Hepatocyte (in vitro differentiated cells): ENCODE results near the gene LDLRAD3. TPM values are rescaled to one million over a fixed set of nuclear protein-coding genes. Genes with fewer than 3 reads are reported as not detected.

Experiments used
- DNase-seq: peaks from one replicate; pipeline ENCODE4 v3.0.0-alpha.2; 2016; ENCODE audit warnings: low spot score
- H2AFZ ChIP-seq: fragments of 200-600 bp; sonication (generic); 2 replicates; pipeline ENCODE4 v1.6.0; 2016; ENCODE audit warnings: antibody characterized with exemption, mild to moderate bottlenecking
- H3K27ac ChIP-seq: fragments of 200-600 bp; sonication (generic); 2 replicates; pipeline ENCODE4 v1.5.1; 2016; ENCODE audit warnings: mild to moderate bottlenecking
- H3K27me3 ChIP-seq: fragments of 200-600 bp; sonication (generic); 2 replicates; pipeline ENCODE4 v1.6.1; 2016
- H3K36me3 ChIP-seq: fragments of 200-600 bp; sonication (generic); replicated peaks from 2 replicates; pipeline ENCODE4 v1.5.1; 2016; ENCODE audit warnings: low read depth; ENCODE audit not compliant: insufficient read depth
- H3K4me1 ChIP-seq: fragments of 200-600 bp; sonication (generic); 2 replicates; pipeline ENCODE4 v1.5.1; 2016; ENCODE audit warnings: mild to moderate bottlenecking, moderate library complexity; ENCODE audit not compliant: insufficient read depth
- H3K4me2 ChIP-seq: fragments of 200-600 bp; sonication (generic); 2 replicates; pipeline ENCODE4 v1.6.0; 2016
- H3K4me3 ChIP-seq: fragments of 200-600 bp; sonication (generic); 2 replicates; pipeline ENCODE4 v1.5.1; 2016; ENCODE audit warnings: mild to moderate bottlenecking
- H3K79me2 ChIP-seq: fragments of 200-600 bp; sonication (generic); 2 replicates; pipeline ENCODE4 v1.6.0; 2017; ENCODE audit warnings: mild to moderate bottlenecking
- H3K9me2 ChIP-seq: fragments of 200-600 bp; sonication (generic); replicated peaks from 2 replicates; pipeline ENCODE4 v1.6.0; 2017; ENCODE audit warnings: mild to moderate bottlenecking; ENCODE audit not compliant: insufficient read depth
- H3K9me3 ChIP-seq: fragments of 200-600 bp; sonication (generic); 2 replicates; pipeline ENCODE4 v1.5.1; 2016; ENCODE audit warnings: low read depth, mild to moderate bottlenecking
- H4K20me1 ChIP-seq: fragments of 200-600 bp; sonication (generic); 2 replicates; pipeline ENCODE4 v1.6.0; 2016; ENCODE audit warnings: mild to moderate bottlenecking; ENCODE audit not compliant: insufficient read depth, poor library complexity, severe bottlenecking
- EZH2 ChIP-seq: fragments of 200-600 bp; sonication (generic); IDR thresholded peaks from 2 replicates; pipeline ENCODE4 v1.6.1; 2016; ENCODE audit warnings: antibody characterized with exemption, mild to moderate bottlenecking, borderline replicate concordance
- EZH2phosphoT487 ChIP-seq: fragments of 200-600 bp; sonication (generic); IDR thresholded peaks from one replicate; pipeline ENCODE4 v1.6.1; 2018; ENCODE audit warnings: antibody characterized with exemption, mild to moderate bottlenecking, low read depth, moderate library complexity; ENCODE audit not compliant: unreplicated experiment, severe bottlenecking
- WGBS: methylation state at CpG from one replicate; pipeline ENCODE4 v1.1.6; 2016; ENCODE audit warnings: low lambda C conversion rate; ENCODE audit errors: missing lambda C conversion rate; 5-methylcytosine and 5-hydroxymethylcytosine counted together
- polyA plus RNA-seq: library from polyadenylated mRNA; unstranded; fragments of >200 nt; fragmentation: Nextera tagmentation; extraction: Ambion mirVana; gene quantifications from 2 replicates; pipeline ENCODE4 v1.2.1, GENCODE V29; 2016
- total RNA-seq: library from RNA; depleted of rRNA; stranded (reverse); fragments of >200 nt; gene quantifications from 2 replicates; pipeline ENCODE4 v1.2.3, GENCODE V29; 2014
- TF ChIP-seq, protein P1 (sequence below): fragments of 200-600 bp; sonication (generic); IDR thresholded peaks from 2 replicates; pipeline ENCODE4 v1.5.1; 2016; ENCODE audit warnings: antibody characterized with exemption, mild to moderate bottlenecking; ENCODE audit not compliant: poor library complexity

Gene LDLRAD3
- total and polyA plus RNA-seq, 2 experiments from 2014 or later, result 12.2 TPM

DNA sequence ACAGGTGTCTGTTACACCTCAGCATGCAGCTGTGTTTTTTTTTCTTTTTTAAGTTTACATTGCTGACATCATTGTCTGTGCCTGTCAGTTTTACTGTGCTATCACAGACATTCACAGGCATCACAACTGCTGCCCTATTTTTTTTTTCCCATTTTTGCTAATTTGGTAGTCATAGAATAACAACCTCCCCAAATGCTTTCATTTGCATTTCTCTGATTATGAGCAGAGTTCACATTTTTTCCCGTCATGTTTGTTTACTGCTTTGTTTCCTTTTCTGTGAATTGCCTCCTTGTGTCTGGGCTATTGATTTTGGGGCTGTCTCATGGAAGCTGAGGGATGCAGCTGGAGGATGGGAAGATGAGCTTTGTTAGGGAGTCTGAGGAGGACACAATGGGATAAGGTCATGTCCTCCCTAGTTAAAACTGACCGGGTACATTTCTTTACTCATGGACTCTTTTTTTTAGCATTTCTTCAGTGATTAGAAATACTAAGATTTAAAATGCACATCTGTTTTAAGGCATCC lies 155.1 kb downstream of the LDLRAD3 start:
- 73% methylated on average over 2 of the region's 2 CpGs for WGBS
- no peaks in the 10 kb centered on the region for H3K9me2 ChIP-seq
- H3K9me3 ChIP-seq, result no peaks in the 10 kb centered on the region
- H2AFZ ChIP-seq, result no peak overlapping the region
- H3K79me2 ChIP-seq, result no peaks in the 10 kb centered on the region
- DNase-seq, result no peak
- no peak overlapping the region for H3K27ac ChIP-seq
- peaks cover 15% of the 10 kb centered on the region for H3K4me1 ChIP-seq
- no peaks in the 10 kb centered on the region for H3K36me3 ChIP-seq
- no peaks in the 10 kb centered on the region for H4K20me1 ChIP-seq
- no peak overlapping the region for H3K4me3 ChIP-seq
- H3K4me2 ChIP-seq, result no peak overlapping the region
- H3K27me3 ChIP-seq, result no peaks in the 10 kb centered on the region
- TF ChIP-seq, protein P1, sequence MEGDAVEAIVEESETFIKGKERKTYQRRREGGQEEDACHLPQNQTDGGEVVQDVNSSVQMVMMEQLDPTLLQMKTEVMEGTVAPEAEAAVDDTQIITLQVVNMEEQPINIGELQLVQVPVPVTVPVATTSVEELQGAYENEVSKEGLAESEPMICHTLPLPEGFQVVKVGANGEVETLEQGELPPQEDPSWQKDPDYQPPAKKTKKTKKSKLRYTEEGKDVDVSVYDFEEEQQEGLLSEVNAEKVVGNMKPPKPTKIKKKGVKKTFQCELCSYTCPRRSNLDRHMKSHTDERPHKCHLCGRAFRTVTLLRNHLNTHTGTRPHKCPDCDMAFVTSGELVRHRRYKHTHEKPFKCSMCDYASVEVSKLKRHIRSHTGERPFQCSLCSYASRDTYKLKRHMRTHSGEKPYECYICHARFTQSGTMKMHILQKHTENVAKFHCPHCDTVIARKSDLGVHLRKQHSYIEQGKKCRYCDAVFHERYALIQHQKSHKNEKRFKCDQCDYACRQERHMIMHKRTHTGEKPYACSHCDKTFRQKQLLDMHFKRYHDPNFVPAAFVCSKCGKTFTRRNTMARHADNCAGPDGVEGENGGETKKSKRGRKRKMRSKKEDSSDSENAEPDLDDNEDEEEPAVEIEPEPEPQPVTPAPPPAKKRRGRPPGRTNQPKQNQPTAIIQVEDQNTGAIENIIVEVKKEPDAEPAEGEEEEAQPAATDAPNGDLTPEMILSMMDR, result no peak
- no peak for TF ChIP-seq EZH2
- no peak for TF ChIP-seq EZH2phosphoT487

DNA sequence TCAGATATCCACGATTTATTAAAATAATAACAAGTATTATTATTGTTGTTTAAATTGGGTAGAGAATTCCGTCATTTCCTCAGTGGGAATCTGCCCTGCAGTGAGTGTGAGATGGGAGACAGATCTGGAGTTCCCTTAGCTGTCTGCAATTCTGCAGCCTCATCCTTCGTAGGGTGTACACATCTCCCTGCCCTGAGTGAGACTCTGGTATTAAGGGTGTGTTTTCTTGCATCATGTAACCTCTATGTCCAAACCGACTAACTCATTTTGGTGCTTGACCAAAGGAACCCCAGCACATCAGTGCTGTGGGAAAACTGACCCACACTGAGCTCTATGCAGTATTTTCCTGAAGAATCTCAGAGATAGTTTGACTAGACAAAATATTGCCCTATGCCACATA lies 157.6 kb downstream of the LDLRAD3 start:
- no peaks in the 10 kb centered on the region for H3K9me3 ChIP-seq
- no peak overlapping the region for H3K27ac ChIP-seq
- H3K79me2 ChIP-seq, result no peaks in the 10 kb centered on the region
- H3K4me2 ChIP-seq, result no peak overlapping the region
- H2AFZ ChIP-seq, result no peak overlapping the region
- 94% methylated on average over 4 of the region's 4 CpGs for WGBS
- TF ChIP-seq EZH2phosphoT487, result no peak
- TF ChIP-seq EZH2, result no peak
- TF ChIP-seq, protein P1, result no peak
- H3K36me3 ChIP-seq, result no peaks in the 10 kb centered on the region
- H4K20me1 ChIP-seq, result no peaks in the 10 kb centered on the region
- H3K4me3 ChIP-seq, result no peak overlapping the region
- H3K9me2 ChIP-seq, result no peaks in the 10 kb centered on the region
- peaks cover 15% of the 10 kb centered on the region for H3K4me1 ChIP-seq
- no peak for DNase-seq
- H3K27me3 ChIP-seq, result no peaks in the 10 kb centered on the region

DNA sequence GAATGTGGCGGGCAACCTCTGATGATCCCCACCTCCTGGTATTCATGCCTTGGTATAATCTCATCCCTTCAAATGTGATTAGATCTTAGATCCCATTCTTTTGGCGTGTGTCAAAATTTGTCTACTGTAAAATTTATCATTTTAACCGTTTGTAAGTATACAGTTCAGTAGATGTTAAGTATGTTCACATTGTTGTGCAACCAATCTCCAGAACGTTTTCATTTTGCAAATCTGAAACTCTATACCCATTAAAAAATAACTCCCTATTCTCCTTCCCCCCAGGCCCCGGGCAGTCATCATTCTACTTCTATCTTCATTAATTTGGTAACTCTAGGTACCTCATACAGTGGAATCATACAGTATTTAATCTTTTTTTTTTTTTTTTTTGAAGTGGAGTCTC lies 159.0 kb downstream of the LDLRAD3 start:
- Histone ChIP-seq H3K4me2 (no peak overlapping the region), H3K4me1 (peaks cover 12% of the 10 kb centered on the region), H3K27ac (no peak overlapping the region), H3K36me3 (no peaks in the 10 kb centered on the region), H3K27me3 (no peaks in the 10 kb centered on the region), H3K9me2 (no peaks in the 10 kb centered on the region), H4K20me1 (no peaks in the 10 kb centered on the region), H3K79me2 (no peaks in the 10 kb centered on the region), H3K9me3 (no peaks in the 10 kb centered on the region), H3K4me3 (no peak overlapping the region), H2AFZ (no peak overlapping the region)
- WGBS, result 91% methylated on average over 5 of the region's 5 CpGs
- TF ChIP-seq EZH2, result no peak
- TF ChIP-seq, protein P1, result no peak
- no peak for TF ChIP-seq EZH2phosphoT487
- DNase-seq, result no peak
